Adrenal gland (tissue), 5 donors: ENCODE data around the gene SDHAF3.

Experiments used
- POLR2A ChIP-seq, 2 donors: fragments of 450-650 bp; IDR thresholded peaks; one replicate each; pipeline ENCODE4 v1.6.1; 2017; ENCODE audit warnings: antibody characterized with exemption in 2 of 2, mild to moderate bottlenecking in 2 of 2, moderate library complexity in 1 of 2
- TF ChIP-seq, protein P1 (sequence below), 6 experiments: fragments of 450-650 bp in 4 of 6; fragments of 200-600 bp in 2 of 6; sonication (generic) in 1 of 6; IDR thresholded peaks; 1 replicate in 5 of 6; 2 replicates in 1 of 6; pipeline versions ENCODE4 v1.5.1 to v1.8.0; 2016 to 2021; ENCODE audit warnings: antibody characterized with exemption in 6 of 6, mild to moderate bottlenecking in 2 of 6, moderate library complexity in 1 of 6
- donor health status: DM: no; HTN: no; CAD: no.

- TF ChIP-seq, protein P1, sequence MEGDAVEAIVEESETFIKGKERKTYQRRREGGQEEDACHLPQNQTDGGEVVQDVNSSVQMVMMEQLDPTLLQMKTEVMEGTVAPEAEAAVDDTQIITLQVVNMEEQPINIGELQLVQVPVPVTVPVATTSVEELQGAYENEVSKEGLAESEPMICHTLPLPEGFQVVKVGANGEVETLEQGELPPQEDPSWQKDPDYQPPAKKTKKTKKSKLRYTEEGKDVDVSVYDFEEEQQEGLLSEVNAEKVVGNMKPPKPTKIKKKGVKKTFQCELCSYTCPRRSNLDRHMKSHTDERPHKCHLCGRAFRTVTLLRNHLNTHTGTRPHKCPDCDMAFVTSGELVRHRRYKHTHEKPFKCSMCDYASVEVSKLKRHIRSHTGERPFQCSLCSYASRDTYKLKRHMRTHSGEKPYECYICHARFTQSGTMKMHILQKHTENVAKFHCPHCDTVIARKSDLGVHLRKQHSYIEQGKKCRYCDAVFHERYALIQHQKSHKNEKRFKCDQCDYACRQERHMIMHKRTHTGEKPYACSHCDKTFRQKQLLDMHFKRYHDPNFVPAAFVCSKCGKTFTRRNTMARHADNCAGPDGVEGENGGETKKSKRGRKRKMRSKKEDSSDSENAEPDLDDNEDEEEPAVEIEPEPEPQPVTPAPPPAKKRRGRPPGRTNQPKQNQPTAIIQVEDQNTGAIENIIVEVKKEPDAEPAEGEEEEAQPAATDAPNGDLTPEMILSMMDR (IDR thresholded peaks at IDR 0.05), result no peak
- TF ChIP-seq POLR2A (IDR thresholded peaks at IDR 0.05), result no peak
Measured at GRCh38 chr7:97167176-97167575, 49.7 kb downstream of the SDHAF3 start.
